Head of caudate nucleus (tissue), 42 donors: ENCODE measurements around the gene CPZ.

Source experiments
- DNase-seq, 42 donors: peaks; one replicate each; pipeline versions ENCODE4 v3.0.0 to v3.0.0-alpha.2; 2020 to 2021; ENCODE audit warnings: mixed read lengths in 7 of 42
- intact Hi-C: fragments of 100-400 bp; cut with DNase I; formaldehyde crosslinking; loops from one replicate; pipeline ENCODE4 v1.15.0; 2022

CPZ gene

GRCh38 chr4:8655411-8656184 lies 63.0 kb downstream of the CPZ start:
- DNase-seq: peak in 4 of 42 donors; percentile 9 to 17 (median 13)
- intact Hi-C loops: no loop called here

DNA sequence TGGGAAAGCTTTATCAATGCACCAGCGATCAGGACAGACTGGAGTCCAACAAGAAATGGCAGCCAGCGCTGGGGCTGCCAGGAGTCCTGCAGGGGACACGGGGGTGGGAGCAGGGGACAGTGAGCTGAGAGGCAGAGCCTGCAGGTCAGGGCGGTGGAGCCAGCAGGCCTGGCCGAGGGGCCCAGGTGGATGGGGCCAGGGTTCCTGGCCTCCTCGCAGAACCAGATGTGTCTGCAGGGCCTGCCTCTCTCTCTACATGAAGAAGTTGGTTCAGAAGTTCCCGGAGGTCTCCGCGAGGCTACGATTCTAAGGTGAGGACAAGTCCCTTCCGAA lies 63.6 kb downstream of the CPZ start:
- DNase-seq: peak in 3 of 42 donors; percentile 2 to 23 (median 6)
- intact Hi-C loops: no loop called here

GRCh38 chr4:8656711-8657380 lies 64.3 kb downstream of the CPZ start:
- peak in 20 of 42 donors; percentile 3 to 62 (median 31) for DNase-seq
- intact Hi-C loops: no loop called here

DNA sequence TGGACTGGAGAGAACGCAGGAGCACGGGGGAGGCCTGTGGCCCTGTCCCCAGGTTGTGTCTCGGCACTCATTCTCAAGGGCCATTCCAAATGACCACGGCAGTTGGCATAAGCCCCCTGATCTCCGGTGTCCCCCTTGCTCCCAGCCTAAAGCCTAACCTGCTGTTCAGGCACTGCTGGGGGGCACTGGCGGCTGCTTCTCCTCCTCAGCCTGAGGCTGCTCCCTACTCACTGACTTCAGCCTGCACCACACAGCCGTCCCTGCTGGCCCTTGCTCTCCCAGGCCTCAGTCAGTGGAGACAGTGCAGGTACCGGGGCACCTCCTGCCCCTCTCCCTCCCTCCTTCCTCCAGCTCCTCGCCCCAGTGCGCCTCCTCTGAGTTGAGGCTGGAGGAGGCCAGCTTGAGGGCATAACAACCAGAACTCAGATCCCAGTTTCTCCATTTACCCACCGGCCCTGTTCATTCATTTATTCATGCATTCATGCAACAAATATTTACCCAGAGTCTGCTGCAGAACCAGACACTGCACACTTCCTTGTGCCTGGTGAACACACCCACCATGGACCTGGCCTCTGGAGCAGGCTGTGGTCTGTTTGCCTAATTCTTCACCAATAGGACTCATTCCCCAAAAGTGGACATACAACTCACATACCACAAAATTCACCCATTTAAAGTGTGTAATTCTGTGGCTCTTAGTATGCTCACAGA lies 65.0 kb downstream of the CPZ start:
- DNase-seq: peak in 6 of 42 donors; percentile 4 to 16 (median 7)
- intact Hi-C loops: no loop called here

DNA sequence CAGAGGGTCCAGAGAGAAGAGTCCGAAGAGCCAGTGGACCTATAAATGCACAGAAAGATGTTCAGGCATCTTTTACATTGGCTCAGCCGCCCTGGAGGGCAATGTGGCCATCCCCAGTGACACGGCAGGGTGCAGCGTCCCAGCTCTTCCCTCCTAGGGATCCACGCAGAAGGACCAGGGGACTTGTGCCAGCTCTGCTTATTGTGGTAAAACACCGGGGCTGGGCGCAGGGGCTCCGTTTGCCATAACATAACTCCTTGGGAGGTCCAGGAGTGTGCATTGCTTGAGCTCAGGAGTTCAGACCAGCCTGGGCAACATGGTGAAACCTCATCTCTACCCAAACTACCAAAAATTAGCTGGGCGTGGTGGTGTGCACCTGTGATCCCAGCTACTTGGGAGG lies 70.2 kb downstream of the CPZ start:
- intact Hi-C loops: no loop called here
- no peak for DNase-seq

DNA sequence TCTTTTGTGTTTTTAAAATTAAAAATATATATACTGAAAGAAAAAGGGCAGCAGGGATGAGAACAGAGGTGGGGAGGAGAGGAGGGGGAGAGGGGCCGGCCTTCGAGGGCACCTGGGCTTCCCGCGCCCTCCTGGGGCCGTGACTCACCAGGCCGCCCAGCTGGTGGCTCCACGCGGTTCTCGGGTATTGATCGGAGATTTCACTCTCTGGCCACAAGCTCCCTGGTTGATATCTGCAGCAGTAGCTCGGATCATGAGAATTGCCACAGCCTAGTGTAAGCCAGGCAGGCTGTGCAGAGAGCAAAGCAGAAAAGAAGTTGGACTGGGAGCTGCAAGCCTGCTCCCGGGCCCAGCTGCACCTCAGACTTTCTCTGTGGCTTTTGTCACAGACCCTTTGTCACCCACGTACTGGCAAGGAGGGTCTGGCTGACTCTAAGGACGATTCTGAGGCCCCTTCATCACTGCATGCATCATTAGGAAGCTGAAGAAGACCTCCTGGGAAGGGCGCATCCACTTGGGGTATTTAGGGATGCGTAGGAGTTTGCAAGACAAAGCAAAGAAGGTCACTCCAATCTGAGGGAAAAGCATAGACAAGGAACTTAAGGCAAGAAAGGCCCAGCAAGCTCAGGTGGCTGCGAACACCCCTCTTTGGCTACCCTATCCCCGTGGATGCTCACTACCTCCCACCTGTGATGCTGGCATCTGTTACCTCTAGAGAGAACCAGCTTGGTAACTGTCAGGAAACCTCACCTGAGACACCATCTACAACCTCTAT lies 71.7 kb downstream of the CPZ start:
- intact Hi-C loops: no loop called here
- no peak for DNase-seq

DNA sequence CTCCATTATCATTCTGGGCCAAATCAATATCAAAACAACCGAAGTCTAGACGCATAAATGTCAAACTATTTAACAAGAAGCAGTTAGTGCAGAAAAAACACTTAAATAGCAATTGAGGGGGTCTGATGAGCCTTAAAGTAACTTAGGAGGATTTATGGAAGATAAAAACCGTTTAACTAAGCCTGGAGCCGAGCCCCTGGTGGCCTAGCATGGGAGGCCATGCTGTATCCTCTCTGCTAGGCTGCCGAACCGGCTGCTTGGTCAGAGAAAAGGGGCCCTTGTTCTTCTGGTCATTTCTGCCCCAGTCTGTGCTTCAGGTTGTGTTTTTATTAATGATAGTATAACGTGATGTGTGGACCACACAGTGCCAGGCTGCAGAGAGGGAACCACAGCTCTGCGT lies 72.4 kb downstream of the CPZ start:
- DNase-seq: no peak
- intact Hi-C loops: no loop called here

GRCh38 chr4:8665406-8666360 lies 73.1 kb downstream of the CPZ start:
- DNase-seq: no peak
- intact Hi-C loops: no loop called here

- intact Hi-C loops: no loop called here
Observed at GRCh38 chr4:8666581-8666980, 74.0 kb downstream of the CPZ start.

More at GRCh38 chr4:8666581-8666980, 74.0 kb downstream of the CPZ start:
- DNase-seq: no peak
